ENCODE results near the gene RCC2. TPM values are rescaled to one million over a fixed set of nuclear protein-coding genes. Genes with fewer than 3 reads are reported as not detected.

RCC2 gene
- total and polyA plus RNA-seq, 8 donors, result 11.5 to 45.4 (median 18.6) TPM

DNA sequence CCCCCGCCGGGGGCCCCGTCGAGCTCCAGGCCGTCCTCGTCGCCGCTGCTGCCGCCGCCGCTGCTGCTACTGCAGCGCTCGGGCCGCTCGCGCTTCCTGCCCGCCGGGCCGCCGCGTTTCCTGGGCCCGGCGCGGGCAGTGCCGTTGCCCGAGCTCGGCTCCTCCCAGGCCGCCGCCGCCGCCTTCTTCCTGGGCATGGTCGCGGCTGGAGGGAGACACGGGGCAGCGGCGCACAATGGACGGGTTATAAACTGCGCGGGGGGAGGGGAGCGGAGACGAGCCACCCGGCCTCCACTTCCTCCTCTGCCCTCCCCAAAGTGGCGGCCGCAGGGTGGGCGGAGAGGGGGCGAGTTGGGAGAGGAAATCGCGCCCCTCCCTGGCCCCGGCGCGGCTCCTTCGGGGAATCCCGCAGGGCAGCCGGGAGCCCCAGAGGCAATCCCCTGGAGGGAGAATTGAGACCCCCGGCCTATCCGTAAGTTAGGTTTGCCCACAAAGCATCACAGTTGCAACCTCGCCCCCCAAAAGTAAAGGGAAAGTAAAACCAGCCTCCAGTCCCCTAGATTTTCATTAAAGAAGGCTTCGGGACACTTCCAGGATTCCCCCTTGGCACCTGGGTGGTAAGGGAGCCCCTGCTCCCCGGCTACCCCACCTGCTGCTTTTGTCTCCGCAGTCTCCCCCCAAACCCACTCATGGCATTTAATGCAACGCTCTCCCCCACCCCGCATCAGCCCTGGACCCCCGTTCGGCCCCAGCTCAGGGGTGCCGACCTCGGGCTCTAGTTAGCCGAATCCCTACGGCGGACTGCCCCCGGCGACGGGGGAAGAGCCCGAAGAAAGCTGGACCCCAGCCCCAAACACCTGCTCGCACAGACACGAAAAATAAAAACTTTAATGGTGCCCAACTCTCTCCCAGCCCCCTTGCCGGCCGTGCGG, 893 bp downstream of the RCC2 start:
- intact Hi-C loops (cut with DNase I), result no loop called here
- ATAC-seq (peak; percentile 42 to 66 (median 62)), DNase-seq (peak; percentile 53 to 83 (median 66)), FAIRE-seq (no peak)
- Histone ChIP-seq H3K9me3 (no peaks in the 10 kb centered on the region), H3K4me1 (peaks cover 0 to 6% (median 6%) of the 10 kb centered on the region in 3 donors), H3K27me3 (no peaks in the 10 kb centered on the region), H3K27ac (peak overlapping the region; percentile 48 to 81 (median 63)), H3K36me3 (no peaks in the 10 kb centered on the region), H3K4me3 (peak overlapping the region; percentile 60 to 85 (median 76))
- 0 to 1% methylated on average over 74 to 76 of the region's 78 CpGs for WGBS, 2 donors
- TF ChIP-seq, protein P1, sequence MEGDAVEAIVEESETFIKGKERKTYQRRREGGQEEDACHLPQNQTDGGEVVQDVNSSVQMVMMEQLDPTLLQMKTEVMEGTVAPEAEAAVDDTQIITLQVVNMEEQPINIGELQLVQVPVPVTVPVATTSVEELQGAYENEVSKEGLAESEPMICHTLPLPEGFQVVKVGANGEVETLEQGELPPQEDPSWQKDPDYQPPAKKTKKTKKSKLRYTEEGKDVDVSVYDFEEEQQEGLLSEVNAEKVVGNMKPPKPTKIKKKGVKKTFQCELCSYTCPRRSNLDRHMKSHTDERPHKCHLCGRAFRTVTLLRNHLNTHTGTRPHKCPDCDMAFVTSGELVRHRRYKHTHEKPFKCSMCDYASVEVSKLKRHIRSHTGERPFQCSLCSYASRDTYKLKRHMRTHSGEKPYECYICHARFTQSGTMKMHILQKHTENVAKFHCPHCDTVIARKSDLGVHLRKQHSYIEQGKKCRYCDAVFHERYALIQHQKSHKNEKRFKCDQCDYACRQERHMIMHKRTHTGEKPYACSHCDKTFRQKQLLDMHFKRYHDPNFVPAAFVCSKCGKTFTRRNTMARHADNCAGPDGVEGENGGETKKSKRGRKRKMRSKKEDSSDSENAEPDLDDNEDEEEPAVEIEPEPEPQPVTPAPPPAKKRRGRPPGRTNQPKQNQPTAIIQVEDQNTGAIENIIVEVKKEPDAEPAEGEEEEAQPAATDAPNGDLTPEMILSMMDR (IDR thresholded peaks at IDR 0.05), result no peak

DNA sequence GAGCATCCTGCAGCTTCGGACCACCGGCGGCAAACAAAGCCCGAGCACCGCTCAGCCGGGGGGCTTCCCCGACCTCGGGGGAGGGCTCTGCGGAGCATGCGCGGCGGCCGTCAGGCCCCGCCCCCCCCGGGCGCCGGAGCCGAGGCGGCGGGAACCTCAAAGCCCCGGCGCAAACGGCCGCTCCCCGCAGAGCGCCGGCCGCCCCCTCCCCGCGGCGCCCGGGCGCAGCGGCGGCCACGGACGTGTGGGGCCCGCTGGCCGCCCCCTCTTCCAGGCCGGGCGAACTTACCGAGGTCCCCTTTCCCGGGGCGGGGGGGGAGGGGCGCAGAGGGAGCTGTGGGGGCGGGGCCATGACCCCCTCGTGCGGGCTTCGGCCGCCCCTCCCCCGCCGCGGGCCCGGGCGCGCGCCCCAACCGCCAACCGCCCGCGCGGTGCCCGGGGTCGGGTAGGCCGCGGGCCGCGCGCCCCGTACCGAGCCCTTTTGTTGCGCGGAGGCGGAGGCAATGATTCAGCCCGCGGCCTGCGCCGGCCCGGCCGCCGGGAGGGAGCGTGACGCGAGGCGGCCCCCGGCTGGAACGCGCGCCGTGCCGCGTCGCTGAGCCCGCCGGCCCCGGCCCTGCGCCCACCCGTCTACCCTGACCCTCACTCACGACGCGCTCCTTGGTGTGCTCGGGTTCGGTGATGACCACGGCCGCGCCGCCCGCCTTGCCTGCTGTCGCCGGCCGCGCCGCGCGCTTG, 1.7 kb downstream of the RCC2 start:
- DNase-seq, result peak in 4 of 6 donors; percentile 22 to 79 (median 46)
- intact Hi-C loops (cut with DNase I), result no loop called here

DNA sequence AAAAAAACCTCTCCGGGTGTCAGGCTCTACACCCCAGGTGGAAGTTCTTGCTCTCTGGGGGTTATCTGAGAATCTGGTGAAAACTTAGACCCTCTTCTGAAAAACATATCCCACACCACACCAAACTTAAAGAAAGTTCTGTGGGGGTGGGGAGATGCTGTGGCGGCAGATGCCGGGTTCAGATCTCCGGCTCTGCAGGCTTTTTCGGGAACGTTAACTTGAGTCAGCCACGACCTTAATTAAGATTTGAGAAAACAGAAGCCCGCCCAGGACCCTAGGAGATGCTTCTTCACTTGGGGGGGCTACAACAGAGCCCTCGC, 2.3 kb downstream of the RCC2 start:
- peaks cover 0 to 6% (median 6%) of the 10 kb centered on the region in 3 donors for H3K4me1 ChIP-seq
- FAIRE-seq (no peak), ATAC-seq (no peak), DNase-seq (no peak)
- peak overlapping the region; percentile 35 to 85 (median 65) for H3K4me3 ChIP-seq
- H3K27ac ChIP-seq, result no peak overlapping the region
- no peaks in the 10 kb centered on the region for H3K36me3 ChIP-seq
- TF ChIP-seq, protein P1 (IDR thresholded peaks at IDR 0.05), result no peak
- H3K9me3 ChIP-seq, result no peaks in the 10 kb centered on the region
- intact Hi-C loops (cut with DNase I), result no loop called here
- H3K27me3 ChIP-seq, result no peaks in the 10 kb centered on the region
- WGBS, 2 donors, result 19 to 22% methylated on average over 9 of the region's 9 CpGs

More for the DNA sequence above, 1.7 kb downstream of the RCC2 start:
- TF ChIP-seq, protein P1 (IDR thresholded peaks at IDR 0.05), result no peak
- Histone ChIP-seq H3K4me1 (peaks cover 0 to 6% (median 6%) of the 10 kb centered on the region in 3 donors), H3K4me3 (peak overlapping the region; percentile 60 to 85 (median 76)), H3K9me3 (no peaks in the 10 kb centered on the region), H3K36me3 (no peaks in the 10 kb centered on the region), H3K27ac (peak overlapping the region in 3 of 4 donors; percentile 60 to 81 (median 66)), H3K27me3 (no peaks in the 10 kb centered on the region)
- 0 to 1% methylated on average over 35 to 114 of the region's 115 CpGs for WGBS, 2 donors
- ATAC-seq (peak; percentile 44 to 67 (median 49)), FAIRE-seq (no peak)

DNA sequence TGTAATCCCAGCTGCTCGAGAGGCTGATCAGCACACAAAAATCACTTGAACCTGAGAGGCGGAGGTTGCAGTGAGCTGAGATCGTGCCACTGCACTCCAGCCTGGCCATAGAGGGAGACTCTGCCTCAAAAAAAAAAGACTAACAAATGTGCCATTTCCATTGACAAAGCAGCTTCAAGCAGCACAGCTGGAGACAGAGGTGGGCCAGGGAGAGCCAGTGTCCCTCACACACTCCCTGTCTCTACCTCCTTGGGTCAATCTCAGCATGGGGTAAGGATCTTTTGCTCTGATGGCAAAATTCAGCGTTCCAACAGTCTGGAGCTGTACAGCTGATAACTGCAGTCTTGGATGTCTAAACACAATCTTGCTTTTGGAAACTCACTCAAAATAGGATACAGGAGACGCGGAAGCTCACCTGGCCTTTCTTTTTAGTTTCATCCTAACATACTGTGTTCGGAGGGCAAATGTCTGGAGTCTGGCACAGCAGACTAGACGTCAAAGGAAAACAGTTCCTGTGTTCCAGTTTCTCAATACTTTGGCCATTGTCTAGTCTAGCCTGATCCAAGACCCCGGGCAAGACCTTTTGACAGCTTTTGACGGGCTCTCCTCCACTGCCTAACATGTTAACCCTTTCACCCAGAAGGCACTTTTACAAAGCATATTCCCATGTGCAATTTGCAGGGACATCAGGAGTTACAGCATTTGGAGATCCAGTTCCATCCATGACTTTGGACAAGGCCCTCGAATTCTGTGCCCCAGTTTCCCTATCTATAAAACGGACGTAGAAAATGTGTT, 2.9 kb downstream of the RCC2 start:
- H3K4me1 ChIP-seq, result peaks cover 0 to 6% (median 6%) of the 10 kb centered on the region in 3 donors
- TF ChIP-seq, protein P1 (IDR thresholded peaks at IDR 0.05), result no peak
- 44 to 45% methylated on average over 13 of the region's 13 CpGs for whole genome bisulfite sequencing, 2 donors
- no peaks in the 10 kb centered on the region for H3K27me3 ChIP-seq
- intact Hi-C loops (cut with DNase I), result no loop called here
- no peak for ATAC-seq
- no peaks in the 10 kb centered on the region for H3K9me3 ChIP-seq
- no peak overlapping the region for H3K27ac ChIP-seq
- DNase-seq, result no peak
- no peaks in the 10 kb centered on the region for H3K36me3 ChIP-seq
- FAIRE-seq, result no peak
- peak overlapping the region in 2 of 4 donors; percentile 70 to 85 for H3K4me3 ChIP-seq

All from pancreas (tissue), 10 donors.